NCI-H774 (cell line): ENCODE results near the gene TTYH1.
"Not testable (repeated sequence)": the region's sequence is repeated elsewhere in the genome, so short reads cannot be mapped to it uniquely, and the experiment has no call there.

Source experiments
- DNase-seq: peaks from one replicate; lab custom pipeline; 2025; lab: John Stamatoyannopoulos, UW

Gene TTYH1

GRCh38 chr19:54444737-54445136 is 29.5 kb downstream of the TTYH1 start:
- DNase-seq, result no peak

GRCh38 chr19:54446349-54446748 is 31.1 kb downstream of the TTYH1 start:
- not testable (repeated sequence) for DNase-seq

- DNase-seq, result no peak
These were observed 32.9 kb downstream of the TTYH1 start for GRCh38 chr19:54448040-54448773.

- DNase-seq, result peak; percentile 95
These were observed 33.8 kb downstream of the TTYH1 start, which contains the start of gene LENG8 for GRCh38 chr19:54448774-54449700. LENG8 (plus strand) TSS chr19:54449199; CDS start chr19:54451345, 2,146 bp downstream.

GRCh38 chr19:54449701-54450069 is 34.4 kb downstream of the TTYH1 start:
- DNase-seq, result no peak

GRCh38 chr19:54451331-54451871 is 36.1 kb downstream of the TTYH1 start:
- DNase-seq, result peak; percentile 9

- no peak for DNase-seq
These were observed 36.7 kb downstream of the TTYH1 start for GRCh38 chr19:54451997-54452396.

GRCh38 chr19:54452626-54453025 is 37.4 kb downstream of the TTYH1 start:
- no peak for DNase-seq

GRCh38 chr19:54453921-54454780 is 38.9 kb downstream of the TTYH1 start:
- DNase-seq, result no peak

- no peak for DNase-seq
These were observed 39.8 kb downstream of the TTYH1 start for GRCh38 chr19:54454781-54455675.

- DNase-seq, result no peak
These were observed 40.6 kb downstream of the TTYH1 start for GRCh38 chr19:54455786-54456422.

- DNase-seq, result no peak
These were observed 41.4 kb downstream of the TTYH1 start for GRCh38 chr19:54456423-54457373.

GRCh38 chr19:54457773-54458647 is 42.7 kb downstream of the TTYH1 start:
- no peak for DNase-seq

GRCh38 chr19:54458648-54459281 is 43.5 kb downstream of the TTYH1 start:
- DNase-seq, result no peak

- DNase-seq, result peak; percentile 47
These were observed 44.3 kb downstream of the TTYH1 start for GRCh38 chr19:54459282-54460229.

GRCh38 chr19:54460230-54461005 is 45.2 kb downstream of the TTYH1 start:
- no peak for DNase-seq
